ENCODE data around the gene CNOT4. TPM values are rescaled to one million over a fixed set of nuclear protein-coding genes. Genes with fewer than 3 reads are reported as not detected.

Gene CNOT4
- total and polyA plus RNA-seq, 4 donors = 5.6 to 61.4 (median 11.7) TPM

GRCh38 chr7:135537905-135538304 is 28.0 kb upstream of the CNOT4 start:
- ATAC-seq (ENCODE audit: insufficient read depth, low FRiP score) = no peak
- Histone ChIP-seq H3K9ac (ENCODE audit: insufficient read depth in 1 of 2, low read length in 2 of 2) (no peak overlapping the region), H3K36me3 (ENCODE audit: control insufficient read depth in 4 of 4, insufficient read depth in 4 of 4, low read length in 4 of 4) (no peaks in the 10 kb centered on the region), H3K4me3 (no peak overlapping the region), H3K27me3 (ENCODE audit: control insufficient read depth in 3 of 3, insufficient read depth in 3 of 3, low read length in 2 of 3) (no peaks in the 10 kb centered on the region), H3K9me3 (ENCODE audit: control insufficient read depth in 4 of 4, insufficient read depth in 3 of 4, low read length in 3 of 4) (no peaks in the 10 kb centered on the region), H3K4me1 (ENCODE audit: control insufficient read depth in 5 of 5, insufficient read depth in 5 of 5, low read length in 5 of 5) (peaks cover 0 to 17% (median 0%) of the 10 kb centered on the region in 5 donors), H3K27ac (ENCODE audit: low read depth in 1 of 2, low read length in 1 of 2) (no peak overlapping the region)
- DNase-seq = peak in 1 of 3 donors; percentile 17
- TF ChIP-seq CTCF (IDR thresholded peaks at IDR 0.05; ENCODE audit: control extremely low read depth, extremely low read depth) = no peak

- Histone ChIP-seq H3K4me1 (ENCODE audit: control insufficient read depth in 5 of 5, insufficient read depth in 5 of 5, low read length in 5 of 5) (peaks cover 0 to 17% (median 0%) of the 10 kb centered on the region in 5 donors), H3K27me3 (ENCODE audit: control insufficient read depth in 3 of 3, insufficient read depth in 3 of 3, low read length in 2 of 3) (no peaks in the 10 kb centered on the region), H3K36me3 (ENCODE audit: control insufficient read depth in 4 of 4, insufficient read depth in 4 of 4, low read length in 4 of 4) (no peaks in the 10 kb centered on the region), H3K9ac (ENCODE audit: insufficient read depth in 1 of 2, low read length in 2 of 2) (no peak overlapping the region), H3K4me3 (no peak overlapping the region), H3K27ac (ENCODE audit: low read depth in 1 of 2, low read length in 1 of 2) (no peak overlapping the region), H3K9me3 (ENCODE audit: control insufficient read depth in 4 of 4, insufficient read depth in 3 of 4, low read length in 3 of 4) (no peaks in the 10 kb centered on the region)
- WGBS, 2 donors = 92 to 93% methylated on average over 1 of the region's 1 CpG
- no peak for ATAC-seq (ENCODE audit: insufficient read depth, low FRiP score)
- DNase-seq = no peak
- no peak for TF ChIP-seq CTCF (IDR thresholded peaks at IDR 0.05; ENCODE audit: control extremely low read depth, extremely low read depth)
Measured at GRCh38 chr7:135537453-135537852, 27.6 kb upstream of the CNOT4 start.

GRCh38 chr7:135536150-135536549 is 26.2 kb upstream of the CNOT4 start:
- DNase-seq (no peak), ATAC-seq (ENCODE audit: insufficient read depth, low FRiP score) (peak; percentile 41)
- Histone ChIP-seq H3K27ac (ENCODE audit: low read depth in 1 of 2, low read length in 1 of 2) (no peak overlapping the region), H3K9ac (ENCODE audit: insufficient read depth in 1 of 2, low read length in 2 of 2) (no peak overlapping the region), H3K9me3 (ENCODE audit: control insufficient read depth in 4 of 4, insufficient read depth in 3 of 4, low read length in 3 of 4) (no peaks in the 10 kb centered on the region), H3K4me1 (ENCODE audit: control insufficient read depth in 5 of 5, insufficient read depth in 5 of 5, low read length in 5 of 5) (peaks cover 0 to 17% (median 0%) of the 10 kb centered on the region in 5 donors), H3K4me3 (no peak overlapping the region), H3K36me3 (ENCODE audit: control insufficient read depth in 4 of 4, insufficient read depth in 4 of 4, low read length in 4 of 4) (no peaks in the 10 kb centered on the region), H3K27me3 (ENCODE audit: control insufficient read depth in 3 of 3, insufficient read depth in 3 of 3, low read length in 2 of 3) (no peaks in the 10 kb centered on the region)
- no peak for TF ChIP-seq CTCF (IDR thresholded peaks at IDR 0.05; ENCODE audit: control extremely low read depth, extremely low read depth)
- WGBS, 2 donors = 24 to 44% methylated on average over 7 of the region's 7 CpGs

GRCh38 chr7:135527025-135527424 is 17.1 kb upstream of the CNOT4 start:
- ATAC-seq (ENCODE audit: insufficient read depth, low FRiP score) = no peak
- no peaks in the 10 kb centered on the region for H3K9me3 ChIP-seq (ENCODE audit: control insufficient read depth in 4 of 4, insufficient read depth in 3 of 4, low read length in 3 of 4)
- no peak overlapping the region for H3K27ac ChIP-seq (ENCODE audit: low read depth in 1 of 2, low read length in 1 of 2)
- no peak overlapping the region for H3K9ac ChIP-seq (ENCODE audit: insufficient read depth in 1 of 2, low read length in 2 of 2)
- no peak for DNase-seq
- H3K27me3 ChIP-seq (ENCODE audit: control insufficient read depth in 3 of 3, insufficient read depth in 3 of 3, low read length in 2 of 3) = no peaks in the 10 kb centered on the region
- 86 to 93% methylated on average over 3 of the region's 3 CpGs for WGBS, 2 donors
- H3K4me1 ChIP-seq (ENCODE audit: control insufficient read depth in 5 of 5, insufficient read depth in 5 of 5, low read length in 5 of 5) = no peaks in the 10 kb centered on the region
- no peaks in the 10 kb centered on the region for H3K36me3 ChIP-seq (ENCODE audit: control insufficient read depth in 4 of 4, insufficient read depth in 4 of 4, low read length in 4 of 4)
- TF ChIP-seq CTCF (IDR thresholded peaks at IDR 0.05; ENCODE audit: control extremely low read depth, extremely low read depth) = no peak
- H3K4me3 ChIP-seq = no peak overlapping the region
